Neural cell (in vitro differentiated cells): Measurements from ENCODE around the gene CAPN7. TPM values are rescaled to one million over a fixed set of nuclear protein-coding genes. Genes with fewer than 3 reads are reported as not detected.

Experiments
- H2AFZ ChIP-seq: fragments of 200-600, 300-800 bp; sonication (generic), shearing (Covaris generic); 2 replicates; pipeline ENCODE4 v1.6.0; 2014; ENCODE audit warnings: low read depth, mild to moderate bottlenecking, antibody characterized with exemption, low read length, moderate library complexity
- H3F3A ChIP-seq: fragments of 200-600 bp; shearing (Covaris generic); 2 replicates; pipeline ENCODE4 v1.6.1; 2016; ENCODE audit warnings: mild to moderate bottlenecking, moderate library complexity, mixed read lengths, antibody characterized with exemption, low read length; ENCODE audit not compliant: insufficient read depth, poor library complexity, severe bottlenecking
- H3K27ac ChIP-seq: fragments of 200-600, 300-800 bp; sonication (generic), shearing (Covaris generic); 2 replicates; pipeline ENCODE4 v1.5.1; 2014; ENCODE audit warnings: mild to moderate bottlenecking, low read length, moderate library complexity
- H3K27me3 ChIP-seq: fragments of 300-800, 200-600 bp; sonication (generic), shearing (Covaris generic); 2 replicates; pipeline ENCODE4 v1.6.0; 2014; ENCODE audit warnings: mild to moderate bottlenecking, low read depth, low read length, moderate library complexity; ENCODE audit not compliant: insufficient read depth
- H3K36me3 ChIP-seq: fragments of 300-800, 200-600 bp; sonication (generic), shearing (Covaris generic); 2 replicates; pipeline ENCODE4 v1.5.1; 2014; ENCODE audit warnings: mild to moderate bottlenecking, antibody characterized with exemption, low read length, moderate library complexity; ENCODE audit not compliant: insufficient read depth
- H3K4me2 ChIP-seq: fragments of 300-800, 200-600 bp; sonication (generic), shearing (Covaris generic); 2 replicates; pipeline ENCODE4 v1.6.0; 2014; ENCODE audit warnings: mild to moderate bottlenecking, low read length
- H3K4me3 ChIP-seq: fragments of 300-800, 200-600 bp; sonication (generic), shearing (Covaris generic); 2 replicates; pipeline ENCODE4 v1.5.1; 2014; ENCODE audit warnings: mild to moderate bottlenecking, low read length, moderate library complexity
- H3K79me2 ChIP-seq: fragments of 200-600 bp; shearing (Covaris generic); replicated peaks from 2 replicates; pipeline ENCODE4 v1.6.0; 2014; ENCODE audit warnings: mild to moderate bottlenecking, low read length, moderate library complexity; ENCODE audit not compliant: insufficient read depth
- H3K9ac ChIP-seq: fragments of 300-800, 200-600 bp; sonication (generic), shearing (Covaris generic); 2 replicates; pipeline ENCODE4 v1.6.1; 2016; ENCODE audit warnings: mild to moderate bottlenecking, low read length, mixed read lengths
- H3K9me2 ChIP-seq: fragments of 200-600 bp; shearing (Covaris generic); 2 replicates; pipeline ENCODE4 v1.6.1; 2016; ENCODE audit warnings: mild to moderate bottlenecking, low read length, mixed read lengths; ENCODE audit not compliant: insufficient read depth
- H3K9me3 ChIP-seq: fragments of 200-600, 300-800 bp; sonication (generic), shearing (Covaris generic); 2 replicates; pipeline ENCODE4 v1.6.1; 2016; ENCODE audit warnings: mild to moderate bottlenecking, mixed run types, low read length, moderate library complexity, mixed read lengths
- H4K20me1 ChIP-seq: fragments of 200-600 bp; shearing (Covaris generic); 2 replicates; pipeline ENCODE4 v1.6.1; 2016; ENCODE audit warnings: mild to moderate bottlenecking, mixed run types; ENCODE audit not compliant: insufficient read depth
- CTCF ChIP-seq: fragments of 450-650 bp; IDR thresholded peaks from 2 replicates; pipeline ENCODE4 v1.5.1; 2014; ENCODE audit warnings: antibody characterized with exemption, mild to moderate bottlenecking, moderate library complexity; ENCODE audit not compliant: poor library complexity, severe bottlenecking
- EP300 ChIP-seq: fragments of 450-650 bp; conservative IDR thresholded peaks from 2 replicates; pipeline ENCODE4 v1.6.1; 2014; ENCODE audit warnings: antibody characterized with exemption, mild to moderate bottlenecking, moderate library complexity; ENCODE audit not compliant: poor library complexity, severe bottlenecking
- EZH2 ChIP-seq: fragments of 200-600, 300-800 bp; shearing (Covaris generic), sonication (generic); IDR thresholded peaks from 2 replicates; pipeline ENCODE4 v1.6.1; 2014; ENCODE audit warnings: antibody characterized with exemption, low read length, borderline replicate concordance, mild to moderate bottlenecking; ENCODE audit not compliant: insufficient read depth, poor library complexity, severe bottlenecking
- MXI1 ChIP-seq: fragments of 450-650 bp; conservative IDR thresholded peaks from 2 replicates; pipeline ENCODE4 v1.6.1; 2014; ENCODE audit warnings: antibody characterized with exemption, mild to moderate bottlenecking; ENCODE audit not compliant: poor library complexity, severe bottlenecking
- POLR2AphosphoS5 ChIP-seq: IDR thresholded peaks from 2 replicates; pipeline ENCODE4 v1.6.1; 2012
- RAD21 ChIP-seq: fragments of 450-650 bp; conservative IDR thresholded peaks from 2 replicates; pipeline ENCODE4 v1.6.1; 2014; ENCODE audit warnings: antibody characterized with exemption, mild to moderate bottlenecking, moderate library complexity
- REST ChIP-seq: IDR thresholded peaks from 2 replicates; pipeline ENCODE4 v1.6.1; 2012; ENCODE audit warnings: borderline replicate concordance
- SMC3 ChIP-seq: fragments of 450-650 bp; conservative IDR thresholded peaks from 2 replicates; pipeline ENCODE4 v1.6.1; 2014; ENCODE audit warnings: antibody characterized with exemption, mild to moderate bottlenecking, moderate library complexity; ENCODE audit not compliant: poor library complexity
- TAF1 ChIP-seq: IDR thresholded peaks from 2 replicates; pipeline ENCODE4 v1.6.1; 2012; ENCODE audit warnings: low read depth
- polyA plus RNA-seq: library from polyadenylated mRNA; depleted of rRNA; stranded (reverse); fragments of >200 nt; gene quantifications from 2 replicates; pipeline ENCODE4 v1.2.3, GENCODE V29; 2014

CAPN7 gene
- polyA plus RNA-seq, 1 donor from 2014 or later: 60.9 TPM

GRCh38 chr3:15291589-15292541 lies 85.8 kb downstream of the CAPN7 start:
- Histone ChIP-seq H4K20me1 (no peaks in the 10 kb centered on the region), H2AFZ (no peak overlapping the region), H3K4me3 (no peak overlapping the region), H3K27ac (no peak overlapping the region), H3K9me3 (no peaks in the 10 kb centered on the region), H3K9me2 (no peaks in the 10 kb centered on the region), H3K27me3 (no peaks in the 10 kb centered on the region), H3K79me2 (no peaks in the 10 kb centered on the region), H3K4me2 (no peak overlapping the region), H3F3A (no peaks in the 10 kb centered on the region), H3K9ac (no peak overlapping the region), H3K36me3 (no peaks in the 10 kb centered on the region)
- TF ChIP-seq RAD21 (no peak), REST (peak; percentile 83)

- H3K27ac ChIP-seq: no peak overlapping the region
- no peak overlapping the region for H3K4me2 ChIP-seq
- H3F3A ChIP-seq: no peaks in the 10 kb centered on the region
- no peaks in the 10 kb centered on the region for H3K9me3 ChIP-seq
- H4K20me1 ChIP-seq: no peaks in the 10 kb centered on the region
- no peak for TF ChIP-seq POLR2AphosphoS5
- no peak overlapping the region for H3K9ac ChIP-seq
- no peaks in the 10 kb centered on the region for H3K36me3 ChIP-seq
- no peak overlapping the region for H2AFZ ChIP-seq
- no peaks in the 10 kb centered on the region for H3K9me2 ChIP-seq
- H3K4me3 ChIP-seq: no peak overlapping the region
- H3K27me3 ChIP-seq: no peaks in the 10 kb centered on the region
- no peaks in the 10 kb centered on the region for H3K79me2 ChIP-seq
Observed at GRCh38 chr3:15292765-15293522, 86.9 kb downstream of the CAPN7 start.

GRCh38 chr3:15294929-15295328 lies 88.9 kb downstream of the CAPN7 start:
- Histone ChIP-seq H3K9ac (no peak overlapping the region), H3K27me3 (no peaks in the 10 kb centered on the region), H3K4me3 (no peak overlapping the region), H3F3A (no peaks in the 10 kb centered on the region), H2AFZ (no peak overlapping the region), H3K27ac (no peak overlapping the region), H3K9me3 (no peaks in the 10 kb centered on the region), H4K20me1 (no peaks in the 10 kb centered on the region), H3K9me2 (no peaks in the 10 kb centered on the region), H3K36me3 (no peaks in the 10 kb centered on the region), H3K79me2 (no peaks in the 10 kb centered on the region), H3K4me2 (no peak overlapping the region)
- TF ChIP-seq CTCF: no peak
- no peak for TF ChIP-seq MXI1
- no peak for TF ChIP-seq POLR2AphosphoS5
- no peak for TF ChIP-seq SMC3
- no peak for TF ChIP-seq EP300
- no peak for TF ChIP-seq REST
- no peak for TF ChIP-seq TAF1
- no peak for TF ChIP-seq RAD21
- TF ChIP-seq EZH2: no peak
